Spleen (tissue), 7 donors: ENCODE data around the gene PTPRN2.

ENCODE experiments used
- POLR2A ChIP-seq, 3 donors: fragments of 450-650 bp; IDR thresholded peaks; one replicate each; pipeline ENCODE4 v1.5.1; 2017; ENCODE audit warnings: antibody characterized with exemption in 3 of 3, mild to moderate bottlenecking in 1 of 3
- POLR2AphosphoS5 ChIP-seq, 3 donors: sonication (generic); formaldehyde crosslinking; IDR thresholded peaks; one replicate each; pipeline ENCODE4 v1.5.1; 2017; ENCODE audit warnings: antibody characterized with exemption in 3 of 3
- TF ChIP-seq, protein P1 (sequence below), 11 experiments: fragments of 200-600 bp in 7 of 11; fragments of 450-650 bp in 4 of 11; sonication (generic) in 4 of 11; IDR thresholded peaks in 8 of 11; conservative IDR thresholded peaks in 3 of 11; 1 replicate in 7 of 11; 2 replicates in 4 of 11; pipeline versions ENCODE4 v1.4.0 to v1.8.0; 2016 to 2021; ENCODE audit warnings: antibody characterized with exemption in 11 of 11, inconsistent platforms in 4 of 11, mild to moderate bottlenecking in 1 of 11
- donor health status: DM: no; HTN: no; CAD: no; lungs with moderate emphysema.
- donor health status: DM: no; HTN: no; CAD: no.
- donor health status: DM: no; HTN: no; CAD: no.

GRCh38 chr7:158186864-158187693 is 400.5 kb downstream of the PTPRN2 start:
- TF ChIP-seq, protein P1, sequence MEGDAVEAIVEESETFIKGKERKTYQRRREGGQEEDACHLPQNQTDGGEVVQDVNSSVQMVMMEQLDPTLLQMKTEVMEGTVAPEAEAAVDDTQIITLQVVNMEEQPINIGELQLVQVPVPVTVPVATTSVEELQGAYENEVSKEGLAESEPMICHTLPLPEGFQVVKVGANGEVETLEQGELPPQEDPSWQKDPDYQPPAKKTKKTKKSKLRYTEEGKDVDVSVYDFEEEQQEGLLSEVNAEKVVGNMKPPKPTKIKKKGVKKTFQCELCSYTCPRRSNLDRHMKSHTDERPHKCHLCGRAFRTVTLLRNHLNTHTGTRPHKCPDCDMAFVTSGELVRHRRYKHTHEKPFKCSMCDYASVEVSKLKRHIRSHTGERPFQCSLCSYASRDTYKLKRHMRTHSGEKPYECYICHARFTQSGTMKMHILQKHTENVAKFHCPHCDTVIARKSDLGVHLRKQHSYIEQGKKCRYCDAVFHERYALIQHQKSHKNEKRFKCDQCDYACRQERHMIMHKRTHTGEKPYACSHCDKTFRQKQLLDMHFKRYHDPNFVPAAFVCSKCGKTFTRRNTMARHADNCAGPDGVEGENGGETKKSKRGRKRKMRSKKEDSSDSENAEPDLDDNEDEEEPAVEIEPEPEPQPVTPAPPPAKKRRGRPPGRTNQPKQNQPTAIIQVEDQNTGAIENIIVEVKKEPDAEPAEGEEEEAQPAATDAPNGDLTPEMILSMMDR (IDR thresholded peaks at IDR 0.05 in 8 of 11, conservative IDR thresholded peaks at IDR 0.05 in 3 of 11): no peak
- TF ChIP-seq POLR2A (IDR thresholded peaks at IDR 0.05): no peak
- TF ChIP-seq POLR2AphosphoS5 (IDR thresholded peaks at IDR 0.05): no peak
